Right atrium auricular region (tissue), 2 donors: ENCODE results near the gene HEXD. TPM values are rescaled to one million over a fixed set of nuclear protein-coding genes. Genes with fewer than 3 reads are reported as not detected.

Experiments used
- DNase-seq: peaks from one replicate; pipeline ENCODE4 v3.0.0-alpha.2; 2019; ENCODE audit warnings: low spot score
- H3K27ac ChIP-seq, 2 donors: fragments of 200-600 bp; sonication (generic); 1 replicate in 1 of 2; 2 replicates in 1 of 2; pipeline ENCODE4 v1.5.1; 2016 to 2019
- H3K27me3 ChIP-seq, 2 donors: fragments of 200-600 bp; sonication (generic); one replicate each; pipeline versions ENCODE4 v1.5.1 to v1.6.0; 2017 to 2019
- H3K36me3 ChIP-seq: fragments of 200-600 bp; sonication (generic); one replicate; pipeline ENCODE4 v1.5.1; 2016
- H3K4me1 ChIP-seq, 2 donors: fragments of 200-600 bp; sonication (generic); one replicate each; pipeline versions ENCODE4 v1.5.1 to v1.6.0; 2017 to 2019
- H3K4me3 ChIP-seq, 2 donors: fragments of 200-600 bp; sonication (generic); 1 replicate in 1 of 2; 2 replicates in 1 of 2; pipeline ENCODE4 v1.5.1; 2017 to 2019; ENCODE audit warnings: mild to moderate bottlenecking in 1 of 2, moderate library complexity in 1 of 2
- H3K9me3 ChIP-seq, 2 donors: fragments of 200-600 bp; sonication (generic); one replicate each; pipeline ENCODE4 v1.5.1; 2019
- total RNA-seq, 2 donors: library from RNA; depleted of rRNA; stranded (reverse); fragments of >200 nt; gene quantifications; one replicate each; pipeline ENCODE4 v1.1.0, GENCODE V29; 2016
- TF ChIP-seq, protein P1 (sequence below), 2 donors: fragments of 200-600 bp; sonication (generic); IDR thresholded peaks; one replicate each; pipeline ENCODE4 v1.5.1; 2019; ENCODE audit warnings: antibody characterized with exemption in 2 of 2

HEXD gene
- total RNA-seq, 2 donors from 2014 or later = 11.3 to 15.6 TPM

GRCh38 chr17:82386255-82386831 lies 31.8 kb upstream of the HEXD start:
- H3K4me3 ChIP-seq = no peak overlapping the region
- H3K27me3 ChIP-seq = no peaks in the 10 kb centered on the region
- DNase-seq = no peak
- peaks cover 0 to 32% of the 10 kb centered on the region in 2 donors for H3K4me1 ChIP-seq
- H3K36me3 ChIP-seq = no peaks in the 10 kb centered on the region
- H3K9me3 ChIP-seq = no peaks in the 10 kb centered on the region
- TF ChIP-seq, protein P1, sequence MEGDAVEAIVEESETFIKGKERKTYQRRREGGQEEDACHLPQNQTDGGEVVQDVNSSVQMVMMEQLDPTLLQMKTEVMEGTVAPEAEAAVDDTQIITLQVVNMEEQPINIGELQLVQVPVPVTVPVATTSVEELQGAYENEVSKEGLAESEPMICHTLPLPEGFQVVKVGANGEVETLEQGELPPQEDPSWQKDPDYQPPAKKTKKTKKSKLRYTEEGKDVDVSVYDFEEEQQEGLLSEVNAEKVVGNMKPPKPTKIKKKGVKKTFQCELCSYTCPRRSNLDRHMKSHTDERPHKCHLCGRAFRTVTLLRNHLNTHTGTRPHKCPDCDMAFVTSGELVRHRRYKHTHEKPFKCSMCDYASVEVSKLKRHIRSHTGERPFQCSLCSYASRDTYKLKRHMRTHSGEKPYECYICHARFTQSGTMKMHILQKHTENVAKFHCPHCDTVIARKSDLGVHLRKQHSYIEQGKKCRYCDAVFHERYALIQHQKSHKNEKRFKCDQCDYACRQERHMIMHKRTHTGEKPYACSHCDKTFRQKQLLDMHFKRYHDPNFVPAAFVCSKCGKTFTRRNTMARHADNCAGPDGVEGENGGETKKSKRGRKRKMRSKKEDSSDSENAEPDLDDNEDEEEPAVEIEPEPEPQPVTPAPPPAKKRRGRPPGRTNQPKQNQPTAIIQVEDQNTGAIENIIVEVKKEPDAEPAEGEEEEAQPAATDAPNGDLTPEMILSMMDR (IDR thresholded peaks at IDR 0.05) = no peak
- no peak overlapping the region for H3K27ac ChIP-seq

- H3K4me3 ChIP-seq = no peak overlapping the region
- H3K27me3 ChIP-seq = no peaks in the 10 kb centered on the region
- no peak overlapping the region for H3K27ac ChIP-seq
- TF ChIP-seq, protein P1 (IDR thresholded peaks at IDR 0.05) = no peak
- H3K9me3 ChIP-seq = no peaks in the 10 kb centered on the region
- H3K36me3 ChIP-seq = no peaks in the 10 kb centered on the region
- no peak for DNase-seq
- peaks cover 0 to 32% of the 10 kb centered on the region in 2 donors for H3K4me1 ChIP-seq
Measured at GRCh38 chr17:82386881-82387704, 31.1 kb upstream of the HEXD start.

- Histone ChIP-seq H3K36me3 (no peaks in the 10 kb centered on the region), H3K9me3 (no peaks in the 10 kb centered on the region), H3K27me3 (no peaks in the 10 kb centered on the region), H3K27ac (no peak overlapping the region), H3K4me1 (peaks cover 0 to 32% of the 10 kb centered on the region in 2 donors), H3K4me3 (no peak overlapping the region)
- DNase-seq = no peak
- TF ChIP-seq, protein P1 (IDR thresholded peaks at IDR 0.05) = no peak
Measured at GRCh38 chr17:82387705-82388106, 30.4 kb upstream of the HEXD start.

- Histone ChIP-seq H3K27me3 (no peaks in the 10 kb centered on the region), H3K27ac (no peak overlapping the region), H3K9me3 (no peaks in the 10 kb centered on the region), H3K4me3 (no peak overlapping the region), H3K36me3 (no peaks in the 10 kb centered on the region), H3K4me1 (peaks cover 0 to 32% of the 10 kb centered on the region in 2 donors)
- TF ChIP-seq, protein P1 (IDR thresholded peaks at IDR 0.05) = no peak
- no peak for DNase-seq
Measured at GRCh38 chr17:82388223-82388921, 29.8 kb upstream of the HEXD start.

DNA sequence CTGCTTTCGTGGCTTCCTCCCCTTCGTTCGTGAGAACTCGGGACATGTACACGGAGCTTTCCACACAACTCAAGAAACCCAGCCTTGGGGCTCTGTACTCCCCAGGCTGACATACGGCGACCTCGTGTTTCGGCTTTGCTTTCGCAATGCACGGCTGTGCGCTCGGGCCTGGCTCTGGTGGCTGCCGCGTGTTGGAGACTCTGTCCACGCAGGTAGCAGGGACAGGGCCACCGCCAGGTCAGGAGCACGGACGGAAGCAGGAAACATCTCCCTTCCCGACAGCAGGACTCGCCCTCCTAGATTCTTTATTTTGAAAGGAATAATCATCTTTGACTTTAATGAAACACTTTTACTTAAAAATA lies 29.2 kb upstream of the HEXD start:
- Histone ChIP-seq H3K4me1 (peaks cover 0 to 32% of the 10 kb centered on the region in 2 donors), H3K9me3 (no peaks in the 10 kb centered on the region), H3K27ac (no peak overlapping the region), H3K27me3 (no peaks in the 10 kb centered on the region), H3K4me3 (no peak overlapping the region), H3K36me3 (no peaks in the 10 kb centered on the region)
- TF ChIP-seq, protein P1 (IDR thresholded peaks at IDR 0.05) = no peak
- DNase-seq = no peak
